NCI-H128 (cell line): ENCODE results near the gene C6orf132.

Experiments
- DNase-seq: peaks from one replicate; lab custom pipeline; 2025; ENCODE audit not compliant: unreplicated experiment; lab: John Stamatoyannopoulos, UW

Gene C6orf132

GRCh38 chr6:42106112-42107023 lies 36.1 kb downstream of the C6orf132 start:
- no peak for DNase-seq

GRCh38 chr6:42105709-42106108 lies 36.7 kb downstream of the C6orf132 start:
- no peak for DNase-seq

- DNase-seq, result no peak
Measured at GRCh38 chr6:42105156-42105648, 37.2 kb downstream of the C6orf132 start.

GRCh38 chr6:42104804-42105125 lies 37.7 kb downstream of the C6orf132 start:
- DNase-seq, result no peak

GRCh38 chr6:42104095-42104803 lies 38.2 kb downstream of the C6orf132 start:
- DNase-seq, result no peak

GRCh38 chr6:42103753-42104094 lies 38.7 kb downstream of the C6orf132 start:
- no peak for DNase-seq

- no peak for DNase-seq
Measured at GRCh38 chr6:42103216-42103615, 39.2 kb downstream of the C6orf132 start.

- DNase-seq, result no peak
Measured at GRCh38 chr6:42101186-42101657, 41.2 kb downstream of the C6orf132 start.

GRCh38 chr6:42100029-42100901 lies 42.2 kb downstream of the C6orf132 start:
- no peak for DNase-seq

- no peak for DNase-seq
Measured at GRCh38 chr6:42099340-42100028, 42.9 kb downstream of the C6orf132 start.

- DNase-seq, result no peak
Measured at GRCh38 chr6:42095776-42096541, 46.5 kb downstream of the C6orf132 start.

- DNase-seq, result no peak
Measured at GRCh38 chr6:42095094-42095493, 47.3 kb downstream of the C6orf132 start.

- no peak for DNase-seq
Measured at GRCh38 chr6:42093582-42094329, 48.7 kb downstream of the C6orf132 start.

- no peak for DNase-seq
Measured at GRCh38 chr6:42091718-42092023, 50.7 kb downstream of the C6orf132 start.

GRCh38 chr6:42090819-42091717 lies 51.4 kb downstream of the C6orf132 start:
- no peak for DNase-seq

- no peak for DNase-seq
Measured at GRCh38 chr6:42088101-42088591, 54.3 kb downstream of the C6orf132 start.

GRCh38 chr6:42086046-42087035 lies 56.1 kb downstream of the C6orf132 start:
- DNase-seq, result no peak
